HCT116 (cell line): Measurements from ENCODE around the gene ARL5C. TPM values are rescaled to one million over a fixed set of nuclear protein-coding genes. Genes with fewer than 3 reads are reported as not detected.

Experiments used
- ATAC-seq: fragments of 200-7000 bp; cut with Tn5 transposase; 2 replicates; pipeline ENCODE4 v1.9.1; 2020; ENCODE audit warnings: mild to moderate bottlenecking, moderate library complexity
- BruUV-seq: library from RNA; stranded (reverse); fragments of 400-500 nt; replicated peaks from 2 replicates; lab custom pipeline; 2021; lab: Mats Ljungman, UMichigan
- CTCF ChIA-PET: fragments of 300-600 bp; sonication (Branson Sonifier 250); formaldehyde crosslinking; loops from one replicate; lab custom pipeline; 2021; ENCODE audit warnings: antibody characterized with exemption; lab: Charles Lee
- POLR2A ChIA-PET: fragments of 300-600, 350-600 bp; sonication (Branson Sonifier 250); formaldehyde crosslinking; loops from one replicate; lab custom pipeline; 2021; ENCODE audit warnings: antibody characterized with exemption; lab: Charles Lee
- RAD21 ChIA-PET, 2 experiments: fragments of 300-600 bp; sonication (Branson Sonifier 250); formaldehyde crosslinking; loops; one replicate each; lab custom pipeline; 2023; ENCODE audit warnings: low total read pairs in 2 of 2; ENCODE audit not compliant: uncharacterized antibody in 2 of 2, unreplicated experiment in 2 of 2, low non-redundant PET in 1 of 2; lab: Charles Lee
- DNase-seq: peaks from one replicate; pipeline ENCODE4 v3.0.0-alpha.2; 2010; ENCODE audit warnings: low read depth, low spot score
- H2AFZ ChIP-seq: fragments of 200-600 bp; shearing (Covaris generic), sonication (generic); 2 replicates; pipeline ENCODE4 v1.6.1; 2017; ENCODE audit warnings: low read depth, mixed run types, mixed read lengths, antibody characterized with exemption, low read length; ENCODE audit not compliant: poor library complexity, severe bottlenecking
- H3K27ac ChIP-seq: 2 replicates; pipeline ENCODE4 v1.5.1; 2012; ENCODE audit warnings: low read depth, low read length
- H3K27me3 ChIP-seq: fragments of 200-600 bp; sonication (generic); 2 replicates; pipeline ENCODE4 v1.6.1; 2016; ENCODE audit warnings: mixed run types, low read length, mixed read lengths; ENCODE audit not compliant: insufficient read depth
- H3K36me3 ChIP-seq, 2 experiments: fragments of 200-500 bp in 1 of 2; fragments of 200-600 bp in 1 of 2; sonication (Bioruptor generic) in 1 of 2; sonication (generic) in 1 of 2; 2 replicates each; pipeline versions ENCODE4 v1.5.1 to v1.6.1; 2014 to 2016; ENCODE audit warnings: low read length in 2 of 2, inconsistent platforms in 1 of 2, mixed read lengths in 1 of 2, mixed run types in 1 of 2; ENCODE audit not compliant: insufficient read depth in 2 of 2, control insufficient read depth in 1 of 2
- H3K4me1 ChIP-seq, 2 experiments: fragments of 200-600 bp in 1 of 2; sonication (generic) in 1 of 2; 2 replicates each; pipeline versions ENCODE4 v1.5.1 to v1.6.1; 2012 to 2017; ENCODE audit warnings: low read length in 2 of 2, inconsistent platforms in 1 of 2, mild to moderate bottlenecking in 1 of 2, mixed read lengths in 1 of 2, mixed run types in 1 of 2, moderate library complexity in 1 of 2; ENCODE audit not compliant: insufficient read depth in 2 of 2, control insufficient read depth in 1 of 2
- H3K4me2 ChIP-seq: fragments of 200-600 bp; sonication (generic); 2 replicates; pipeline ENCODE4 v1.6.1; 2017; ENCODE audit warnings: mixed run types, low read length, mixed read lengths
- H3K4me3 ChIP-seq, 2 experiments: fragments of 200-600 bp in 1 of 2; sonication (generic) in 1 of 2; replicated peaks in 1 of 2; 2 replicates each; pipeline ENCODE4 v1.5.1; 2011 to 2016; ENCODE audit warnings: low read length in 2 of 2, control low read depth in 1 of 2, low read depth in 1 of 2, mild to moderate bottlenecking in 1 of 2, mixed read lengths in 1 of 2, mixed run types in 1 of 2
- H3K79me2 ChIP-seq: fragments of 200-600 bp; sonication (generic); 2 replicates; pipeline ENCODE4 v1.6.1; 2017; ENCODE audit warnings: mild to moderate bottlenecking, mixed run types, low read length, moderate library complexity, mixed read lengths; ENCODE audit not compliant: insufficient read depth
- H3K9ac ChIP-seq: fragments of 200-600 bp; sonication (generic); 2 replicates; pipeline ENCODE4 v1.6.1; 2016; ENCODE audit warnings: low read length, mixed read lengths
- H3K9me2 ChIP-seq: fragments of 200-600 bp; sonication (generic), shearing (Covaris generic); 2 replicates; pipeline ENCODE4 v1.6.1; 2017; ENCODE audit warnings: mixed run types, mild to moderate bottlenecking, moderate library complexity; ENCODE audit not compliant: insufficient read depth
- H3K9me3 ChIP-seq, 2 experiments: fragments of 200-500 bp in 1 of 2; fragments of 200-600 bp in 1 of 2; sonication (Bioruptor generic) in 1 of 2; sonication (generic) in 1 of 2; 2 replicates each; pipeline ENCODE4 v1.6.1; 2014 to 2017; ENCODE audit warnings: low read length in 2 of 2, mixed read lengths in 2 of 2, inconsistent platforms in 1 of 2, low read depth in 1 of 2, mild to moderate bottlenecking in 1 of 2, mixed run types in 1 of 2, moderate library complexity in 1 of 2; ENCODE audit not compliant: control insufficient read depth in 1 of 2, insufficient read depth in 1 of 2
- H4K20me1 ChIP-seq: fragments of 200-600 bp; sonication (generic), shearing (Covaris generic); 2 replicates; pipeline ENCODE4 v1.6.1; 2017; ENCODE audit warnings: mixed run types, mild to moderate bottlenecking, moderate library complexity; ENCODE audit not compliant: insufficient read depth
- CEBPB ChIP-seq: IDR thresholded peaks from 2 replicates; pipeline ENCODE4 v1.6.1; 2012; ENCODE audit warnings: low read depth
- CTCF ChIP-seq, 3 experiments: fragments of 200-600 bp in 1 of 3; sonication (generic) in 1 of 3; IDR thresholded peaks in 2 of 3; conservative IDR thresholded peaks in 1 of 3; 2 replicates each; pipeline ENCODE4 v1.5.1; 2012 to 2017; ENCODE audit warnings: low read depth in 2 of 3, low read length in 2 of 3, antibody characterized with exemption in 1 of 3, borderline replicate concordance in 1 of 3, control low read depth in 1 of 3, mild to moderate bottlenecking in 1 of 3, mixed read lengths in 1 of 3, mixed run types in 1 of 3, moderate library complexity in 1 of 3; ENCODE audit not compliant: insufficient read depth in 1 of 3
- EZH2 ChIP-seq: fragments of 200-600 bp; sonication (generic); IDR thresholded peaks from 2 replicates; pipeline ENCODE4 v1.6.1; 2017; ENCODE audit warnings: antibody characterized with exemption, mixed run types
- EZH2phosphoT487 ChIP-seq: fragments of 200-600 bp; IDR thresholded peaks from 2 replicates; pipeline ENCODE4 v1.6.1; 2018; ENCODE audit warnings: antibody characterized with exemption, borderline replicate concordance
- JUND ChIP-seq: IDR thresholded peaks from 2 replicates; pipeline ENCODE4 v1.6.1; 2012
- POLR2A ChIP-seq: IDR thresholded peaks from 2 replicates; pipeline ENCODE4 v1.7.0; 2011; ENCODE audit warnings: borderline replicate concordance; ENCODE audit not compliant: insufficient read depth, insufficient read length; ENCODE audit errors: extremely low read depth
- REST ChIP-seq: IDR thresholded peaks from 2 replicates; pipeline ENCODE4 v1.6.1; 2012; ENCODE audit warnings: low read depth
- SIN3A ChIP-seq: IDR thresholded peaks from 2 replicates; pipeline ENCODE4 v1.6.1; 2012; ENCODE audit warnings: low read depth
- SP1 ChIP-seq: IDR thresholded peaks from 2 replicates; pipeline ENCODE4 v1.6.1; 2012; ENCODE audit warnings: low read depth
- TCF7L2 ChIP-seq: IDR thresholded peaks from 2 replicates; pipeline ENCODE4 v1.7.0; 2011; ENCODE audit warnings: borderline replicate concordance, inconsistent platforms; ENCODE audit not compliant: insufficient read depth, insufficient read length; ENCODE audit errors: extremely low read depth
- ZBTB33 ChIP-seq: IDR thresholded peaks from 2 replicates; pipeline ENCODE4 v1.6.1; 2011; ENCODE audit warnings: mild to moderate bottlenecking, low read length, moderate library complexity; ENCODE audit not compliant: insufficient replicate concordance; ENCODE audit errors: extremely low read depth
- ZFX ChIP-seq: fragments of 450-650 bp; IDR thresholded peaks from 2 replicates; pipeline ENCODE4 v1.6.1; 2017
- intact Hi-C: fragments of 100-400 bp; cut with micrococcal nuclease; formaldehyde crosslinking; loops from 2 replicates; pipeline ENCODE4 v1.10.0; 2022
- total RNA-seq: library from RNA; stranded (reverse); gene quantifications from one replicate; pipeline ENCODE4 v1.2.1, GENCODE V29; 2021; ENCODE audit not compliant: unreplicated experiment
- TF ChIP-seq, protein P1 (sequence below): IDR thresholded peaks from 2 replicates; pipeline ENCODE4 v1.6.1; 2012
- TF ChIP-seq, protein P2 (sequence below): IDR thresholded peaks from 2 replicates; pipeline ENCODE4 v1.6.1; 2012

ARL5C gene
- total RNA-seq, 1 experiment from 2014 or later = not detected

DNA sequence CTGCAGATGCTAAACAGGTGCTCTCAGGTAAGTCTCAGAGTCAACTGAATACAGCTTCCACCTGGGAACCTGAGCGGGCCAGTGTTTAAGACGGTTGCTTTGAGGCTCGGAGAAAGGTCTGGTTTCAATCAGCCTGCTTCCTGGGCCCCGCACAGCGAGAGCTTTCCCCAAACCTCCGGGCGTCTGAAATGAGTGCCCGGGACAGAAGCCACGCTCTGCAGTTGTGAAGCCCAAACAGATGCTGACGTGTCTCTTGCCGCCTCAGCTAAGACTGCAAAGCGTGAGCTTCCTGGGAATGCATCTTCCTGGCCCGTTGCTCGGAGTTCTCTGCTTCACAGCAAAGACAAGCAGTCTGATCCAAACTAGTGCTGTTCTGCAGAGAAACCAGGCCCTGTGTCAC is 51.2 kb downstream of the ARL5C start:
- Histone ChIP-seq H3K4me2 (no peak overlapping the region), H3K27ac (no peak overlapping the region), H3K27me3 (no peaks in the 10 kb centered on the region), H3K4me1 (no peaks in the 10 kb centered on the region), H3K9me3 (no peaks in the 10 kb centered on the region), H3K79me2 (no peaks in the 10 kb centered on the region), H4K20me1 (no peaks in the 10 kb centered on the region), H3K9me2 (no peaks in the 10 kb centered on the region), H3K36me3 (no peaks in the 10 kb centered on the region), H2AFZ (no peak overlapping the region), H3K9ac (no peak overlapping the region), H3K4me3 (no peak overlapping the region)
- ChIA-PET POLR2A (no interaction called here), CTCF (no interaction called here), RAD21 (no interaction called here)
- TF ChIP-seq ZFX (no peak), SP1 (no peak), ZBTB33 (no peak), SIN3A (no peak), CEBPB (no peak), EZH2 (no peak), REST (no peak), POLR2A (no peak), CTCF (IDR thresholded peaks at IDR 0.05 in 2 of 3, conservative IDR thresholded peaks at IDR 0.05 in 1 of 3; ENCODE audit: borderline replicate concordance in 1 of 3, insufficient read depth in 1 of 3, low read depth in 2 of 3, low read length in 2 of 3) (no peak), JUND (no peak), EZH2phosphoT487 (no peak), TCF7L2 (no peak)
- TF ChIP-seq, protein P1, sequence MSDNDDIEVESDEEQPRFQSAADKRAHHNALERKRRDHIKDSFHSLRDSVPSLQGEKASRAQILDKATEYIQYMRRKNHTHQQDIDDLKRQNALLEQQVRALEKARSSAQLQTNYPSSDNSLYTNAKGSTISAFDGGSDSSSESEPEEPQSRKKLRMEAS = no peak
- TF ChIP-seq, protein P2, sequence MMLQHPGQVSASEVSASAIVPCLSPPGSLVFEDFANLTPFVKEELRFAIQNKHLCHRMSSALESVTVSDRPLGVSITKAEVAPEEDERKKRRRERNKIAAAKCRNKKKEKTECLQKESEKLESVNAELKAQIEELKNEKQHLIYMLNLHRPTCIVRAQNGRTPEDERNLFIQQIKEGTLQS = no peak
- intact Hi-C loops = no loop called here
- DNase-seq (no peak), ATAC-seq (no peak)
- no TSS peak for BruUV-seq
